ENCODE measurements around the gene GSTA2. TPM values are rescaled to one million over a fixed set of nuclear protein-coding genes. Genes with fewer than 3 reads are reported as not detected.

Gene GSTA2
- total and polyA plus RNA-seq, 2 of the 13 experiments (the other 11 are each of a cell fraction or from before 2014, with no cell fraction given) = 0.75 to 13.7 TPM

DNA sequence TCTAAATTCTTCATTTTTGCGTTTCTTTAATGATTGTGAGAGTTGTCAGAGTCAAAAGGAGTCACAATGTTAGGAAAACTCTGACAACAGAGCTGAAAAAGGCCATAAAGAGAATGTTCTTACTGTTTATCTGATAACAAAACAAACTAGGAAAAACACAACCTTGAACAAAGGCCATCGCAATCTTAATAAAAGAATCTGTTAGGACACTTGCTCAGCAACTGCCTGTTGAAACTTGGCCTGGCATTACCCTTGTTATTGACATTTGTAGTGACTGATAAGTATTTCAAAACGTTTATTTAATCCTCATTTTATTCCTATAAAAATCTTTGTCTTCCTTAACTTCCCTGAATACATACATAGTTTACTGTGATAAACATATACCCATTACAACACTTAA, 24.6 kb upstream of the GSTA2 start (continued):
- TF ChIP-seq, protein P1, sequence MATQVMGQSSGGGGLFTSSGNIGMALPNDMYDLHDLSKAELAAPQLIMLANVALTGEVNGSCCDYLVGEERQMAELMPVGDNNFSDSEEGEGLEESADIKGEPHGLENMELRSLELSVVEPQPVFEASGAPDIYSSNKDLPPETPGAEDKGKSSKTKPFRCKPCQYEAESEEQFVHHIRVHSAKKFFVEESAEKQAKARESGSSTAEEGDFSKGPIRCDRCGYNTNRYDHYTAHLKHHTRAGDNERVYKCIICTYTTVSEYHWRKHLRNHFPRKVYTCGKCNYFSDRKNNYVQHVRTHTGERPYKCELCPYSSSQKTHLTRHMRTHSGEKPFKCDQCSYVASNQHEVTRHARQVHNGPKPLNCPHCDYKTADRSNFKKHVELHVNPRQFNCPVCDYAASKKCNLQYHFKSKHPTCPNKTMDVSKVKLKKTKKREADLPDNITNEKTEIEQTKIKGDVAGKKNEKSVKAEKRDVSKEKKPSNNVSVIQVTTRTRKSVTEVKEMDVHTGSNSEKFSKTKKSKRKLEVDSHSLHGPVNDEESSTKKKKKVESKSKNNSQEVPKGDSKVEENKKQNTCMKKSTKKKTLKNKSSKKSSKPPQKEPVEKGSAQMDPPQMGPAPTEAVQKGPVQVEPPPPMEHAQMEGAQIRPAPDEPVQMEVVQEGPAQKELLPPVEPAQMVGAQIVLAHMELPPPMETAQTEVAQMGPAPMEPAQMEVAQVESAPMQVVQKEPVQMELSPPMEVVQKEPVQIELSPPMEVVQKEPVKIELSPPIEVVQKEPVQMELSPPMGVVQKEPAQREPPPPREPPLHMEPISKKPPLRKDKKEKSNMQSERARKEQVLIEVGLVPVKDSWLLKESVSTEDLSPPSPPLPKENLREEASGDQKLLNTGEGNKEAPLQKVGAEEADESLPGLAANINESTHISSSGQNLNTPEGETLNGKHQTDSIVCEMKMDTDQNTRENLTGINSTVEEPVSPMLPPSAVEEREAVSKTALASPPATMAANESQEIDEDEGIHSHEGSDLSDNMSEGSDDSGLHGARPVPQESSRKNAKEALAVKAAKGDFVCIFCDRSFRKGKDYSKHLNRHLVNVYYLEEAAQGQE (IDR thresholded peaks at IDR 0.05; ENCODE audit: borderline replicate concordance in 1 of 2, low read depth in 1 of 2, low read length in 2 of 2) = 0 out of 4 replicates have a peak, but pooled peaks of 1 of the 2 experiments have one; percentile 15
- TF ChIP-seq, protein P2, sequence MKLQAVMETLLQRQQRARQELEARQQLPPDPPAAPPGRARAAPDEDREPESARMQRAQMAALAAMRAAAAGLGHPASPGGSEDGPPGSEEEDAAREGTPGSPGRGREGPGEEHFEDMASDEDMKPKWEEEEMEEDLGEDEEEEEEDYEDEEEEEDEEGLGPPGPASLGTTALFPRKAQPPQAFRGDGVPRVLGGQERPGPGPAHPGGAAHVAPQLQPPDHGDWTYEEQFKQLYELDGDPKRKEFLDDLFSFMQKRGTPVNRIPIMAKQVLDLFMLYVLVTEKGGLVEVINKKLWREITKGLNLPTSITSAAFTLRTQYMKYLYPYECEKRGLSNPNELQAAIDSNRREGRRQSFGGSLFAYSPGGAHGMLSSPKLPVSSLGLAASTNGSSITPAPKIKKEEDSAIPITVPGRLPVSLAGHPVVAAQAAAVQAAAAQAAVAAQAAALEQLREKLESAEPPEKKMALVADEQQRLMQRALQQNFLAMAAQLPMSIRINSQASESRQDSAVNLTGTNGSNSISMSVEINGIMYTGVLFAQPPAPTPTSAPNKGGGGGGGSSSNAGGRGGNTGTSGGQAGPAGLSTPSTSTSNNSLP (IDR thresholded peaks at IDR 0.05; ENCODE audit: low read depth, low read length) = peak; percentile 46; the same call in 1 of the 2 replicates
- TF ChIP-seq DPF2 (CRISPR knock-in tag; IDR thresholded peaks at IDR 0.05; ENCODE audit: borderline replicate concordance, low read depth) = 0 out of 2 replicates have a peak, but pooled peaks have one; percentile 23
- TF ChIP-seq SNRNP70 (IDR thresholded peaks at IDR 0.05; ENCODE audit: low read depth, low read length) = no peak
- no peak for TF ChIP-seq SSRP1 (CRISPR knock-in tag; IDR thresholded peaks at IDR 0.05)
- TF ChIP-seq, protein P3, sequence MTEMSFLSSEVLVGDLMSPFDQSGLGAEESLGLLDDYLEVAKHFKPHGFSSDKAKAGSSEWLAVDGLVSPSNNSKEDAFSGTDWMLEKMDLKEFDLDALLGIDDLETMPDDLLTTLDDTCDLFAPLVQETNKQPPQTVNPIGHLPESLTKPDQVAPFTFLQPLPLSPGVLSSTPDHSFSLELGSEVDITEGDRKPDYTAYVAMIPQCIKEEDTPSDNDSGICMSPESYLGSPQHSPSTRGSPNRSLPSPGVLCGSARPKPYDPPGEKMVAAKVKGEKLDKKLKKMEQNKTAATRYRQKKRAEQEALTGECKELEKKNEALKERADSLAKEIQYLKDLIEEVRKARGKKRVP (CRISPR knock-in tag; IDR thresholded peaks at IDR 0.05) = peak in 1 of 2 experiments; percentile 33; a peak in 1 of 4 replicates
- peak; percentile 66; the same call in 1 of the 2 replicates for TF ChIP-seq RXRB (CRISPR knock-in tag; IDR thresholded peaks at IDR 0.05; ENCODE audit: borderline replicate concordance)
